Lung (tissue), 12 donors: ENCODE measurements around the gene FAM120B. TPM values are rescaled to one million over a fixed set of nuclear protein-coding genes. Genes with fewer than 3 reads are reported as not detected.

ENCODE experiments used
- ATAC-seq: fragments of 200-7000 bp; cut with Tn5 transposase; one replicate; pipeline ENCODE4 v1.9.1; 2020; ENCODE audit warnings: moderate number of reproducible peaks; ENCODE audit not compliant: insufficient read depth, low FRiP score
- DNase-seq, 3 donors: peaks; one replicate each; pipeline ENCODE4 v3.0.0-alpha.2; 2013 to 2017
- H3K27ac ChIP-seq, 2 donors: one replicate each; pipeline ENCODE4 v1.5.1; 2013; ENCODE audit warnings: mild to moderate bottlenecking in 2 of 2, moderate library complexity in 2 of 2, control low read depth in 1 of 2, inconsistent platforms in 1 of 2, low read depth in 1 of 2, low read length in 1 of 2
- H3K27me3 ChIP-seq, 3 donors: one replicate each; pipeline ENCODE4 v1.5.1; 2013; ENCODE audit warnings: low read length in 2 of 3; ENCODE audit not compliant: control insufficient read depth in 3 of 3, insufficient read depth in 3 of 3
- H3K36me3 ChIP-seq, 4 donors: one replicate each; pipeline ENCODE4 v1.5.1; 2013; ENCODE audit warnings: low read length in 4 of 4, mild to moderate bottlenecking in 1 of 4, moderate library complexity in 1 of 4; ENCODE audit not compliant: control insufficient read depth in 4 of 4, insufficient read depth in 4 of 4
- H3K4me1 ChIP-seq, 5 donors: one replicate each; pipeline ENCODE4 v1.5.1; 2013; ENCODE audit warnings: low read length in 5 of 5, mild to moderate bottlenecking in 2 of 5, moderate library complexity in 1 of 5; ENCODE audit not compliant: control insufficient read depth in 5 of 5, insufficient read depth in 5 of 5
- H3K4me3 ChIP-seq: one replicate; pipeline ENCODE4 v1.5.1; 2013; ENCODE audit warnings: mild to moderate bottlenecking, control low read depth, moderate library complexity
- H3K9ac ChIP-seq, 2 donors: one replicate each; pipeline ENCODE4 v1.5.1; 2013; ENCODE audit warnings: low read length in 2 of 2, control low read depth in 1 of 2; ENCODE audit not compliant: insufficient read depth in 1 of 2
- H3K9me3 ChIP-seq, 4 donors: one replicate each; pipeline ENCODE4 v1.5.1; 2013; ENCODE audit warnings: low read length in 3 of 4, mild to moderate bottlenecking in 1 of 4, moderate library complexity in 1 of 4; ENCODE audit not compliant: control insufficient read depth in 4 of 4, insufficient read depth in 3 of 4
- WGBS, 2 donors: extraction: QIAGEN DNeasy Blood & Tissue Kit; methylation state at CpG; one replicate each; pipeline ENCODE4 v1.1.7; 2013; 5-methylcytosine and 5-hydroxymethylcytosine counted together
- polyA plus RNA-seq, 2 donors: library from polyadenylated mRNA; stranded (reverse); fragments of 200-250 nt; gene quantifications; one replicate each; pipeline ENCODE4 v1.2.1, GENCODE V29; 2013
- total RNA-seq, 2 donors: library from RNA; depleted of rRNA in 1 of 2; stranded (reverse); fragments of >200 nt in 1 of 2; gene quantifications; one replicate each; pipeline ENCODE4 v1.2.1, GENCODE V29; 2014 to 2021
- TF ChIP-seq, protein P1 (sequence below): IDR thresholded peaks from 2 replicates; pipeline ENCODE4 v1.5.1; 2012; ENCODE audit warnings: mild to moderate bottlenecking; ENCODE audit errors: control extremely low read depth, extremely low read depth
- donor health status: control.
- donor health status: control.
- donor health status: Bipolar disorder and iron deficiency.
- donor health status: healthy.
- donor health status: DM: yes; HTN: yes; CAD: no.

FAM120B gene
- total and polyA plus RNA-seq, 4 donors, result 8.5 to 35.6 (median 20.7) TPM

DNA sequence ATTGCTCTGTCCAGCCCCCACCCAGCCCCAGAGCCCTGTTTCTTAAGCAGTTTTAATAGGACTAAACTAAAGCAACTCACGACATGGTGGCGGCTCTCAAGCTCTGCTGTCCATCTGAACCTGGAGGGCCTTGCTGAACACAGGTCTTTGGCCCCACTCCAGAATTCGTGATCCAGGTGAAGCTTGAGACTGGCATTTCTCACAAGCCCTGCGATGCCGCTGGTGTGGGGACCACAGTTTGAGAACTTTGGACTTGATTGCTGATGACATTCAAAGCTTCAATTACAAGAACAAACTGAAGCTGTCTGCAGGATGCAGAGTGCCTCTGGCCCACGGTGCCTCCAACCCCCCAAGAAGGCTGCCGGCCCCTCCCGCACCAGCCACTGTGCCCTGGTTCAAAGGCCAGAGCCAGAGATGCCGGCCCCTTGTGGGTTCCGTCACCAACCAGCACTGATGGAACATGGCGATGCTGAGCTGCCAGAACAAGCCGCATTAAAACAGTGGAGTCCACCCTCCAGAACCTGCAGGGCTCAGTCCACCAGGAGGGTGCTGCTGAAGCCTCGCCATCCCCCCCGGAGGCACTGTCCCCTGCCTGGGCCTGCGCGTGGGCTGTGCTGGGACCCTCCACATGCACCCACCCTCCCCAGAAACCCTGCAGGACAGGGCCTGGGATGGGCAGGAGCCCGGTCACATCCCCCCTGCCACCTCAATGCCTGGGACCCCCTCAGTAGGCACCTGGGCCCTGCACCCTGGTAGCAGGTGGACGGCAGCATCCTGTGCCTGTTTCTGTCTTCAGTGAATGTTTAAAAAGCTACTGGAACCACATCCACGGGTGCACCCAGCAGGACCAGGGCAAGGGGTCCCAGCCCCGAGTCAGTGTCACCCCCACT, 145.4 kb downstream of the FAM120B start:
- 89% methylated on average over 20 of the region's 20 CpGs for WGBS, 2 donors
- no peak overlapping the region for H3K27ac ChIP-seq

DNA sequence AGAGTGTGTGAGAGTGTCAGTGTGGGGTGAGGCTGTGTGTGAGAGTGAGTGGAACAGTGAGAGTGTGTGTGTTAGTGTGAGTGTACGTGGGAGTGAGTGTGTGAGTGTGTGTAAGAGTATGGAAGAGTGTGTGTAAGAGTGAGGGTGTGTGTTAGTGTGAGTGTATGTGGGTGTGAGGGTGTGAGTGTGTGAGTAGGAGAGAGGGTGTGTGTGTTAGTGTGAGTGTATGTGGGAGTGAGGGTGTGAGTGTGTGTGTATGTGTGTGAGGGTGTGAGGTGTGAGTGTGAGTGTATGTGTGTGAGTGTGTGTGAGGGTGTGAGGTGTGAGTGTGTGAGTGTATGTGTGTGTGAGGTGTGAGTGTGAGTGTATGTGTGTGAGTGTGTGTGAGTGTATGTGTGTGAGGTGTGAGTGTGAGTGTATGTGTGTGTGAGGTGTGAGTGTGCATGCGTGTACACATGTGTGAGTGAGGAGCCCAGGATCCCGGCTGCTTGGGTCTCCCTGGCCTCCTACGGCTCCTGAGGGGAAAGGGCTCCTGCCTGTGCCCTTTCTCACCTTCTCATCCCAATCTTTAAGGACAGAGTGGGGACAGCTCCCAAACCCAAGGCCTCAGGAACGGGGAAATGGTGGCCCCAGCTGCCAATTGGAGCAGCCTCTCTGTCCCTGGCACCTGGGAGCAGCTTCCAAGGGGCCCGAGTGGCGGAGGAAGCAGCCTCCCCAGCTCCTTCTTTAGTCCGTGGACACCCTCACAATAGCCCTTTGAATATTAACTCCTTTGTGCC, 146.4 kb downstream of the FAM120B start:
- ATAC-seq (no peak), DNase-seq (no peak)
- no peak overlapping the region for H3K4me3 ChIP-seq
- TF ChIP-seq, protein P1, sequence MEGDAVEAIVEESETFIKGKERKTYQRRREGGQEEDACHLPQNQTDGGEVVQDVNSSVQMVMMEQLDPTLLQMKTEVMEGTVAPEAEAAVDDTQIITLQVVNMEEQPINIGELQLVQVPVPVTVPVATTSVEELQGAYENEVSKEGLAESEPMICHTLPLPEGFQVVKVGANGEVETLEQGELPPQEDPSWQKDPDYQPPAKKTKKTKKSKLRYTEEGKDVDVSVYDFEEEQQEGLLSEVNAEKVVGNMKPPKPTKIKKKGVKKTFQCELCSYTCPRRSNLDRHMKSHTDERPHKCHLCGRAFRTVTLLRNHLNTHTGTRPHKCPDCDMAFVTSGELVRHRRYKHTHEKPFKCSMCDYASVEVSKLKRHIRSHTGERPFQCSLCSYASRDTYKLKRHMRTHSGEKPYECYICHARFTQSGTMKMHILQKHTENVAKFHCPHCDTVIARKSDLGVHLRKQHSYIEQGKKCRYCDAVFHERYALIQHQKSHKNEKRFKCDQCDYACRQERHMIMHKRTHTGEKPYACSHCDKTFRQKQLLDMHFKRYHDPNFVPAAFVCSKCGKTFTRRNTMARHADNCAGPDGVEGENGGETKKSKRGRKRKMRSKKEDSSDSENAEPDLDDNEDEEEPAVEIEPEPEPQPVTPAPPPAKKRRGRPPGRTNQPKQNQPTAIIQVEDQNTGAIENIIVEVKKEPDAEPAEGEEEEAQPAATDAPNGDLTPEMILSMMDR, result no peak
- H3K27me3 ChIP-seq, result no peaks in the 10 kb centered on the region
- H3K4me1 ChIP-seq, result peaks cover 0 to 12% (median 0%) of the 10 kb centered on the region in 5 donors
- no peaks in the 10 kb centered on the region for H3K36me3 ChIP-seq
- WGBS, 2 donors, result 79% methylated on average over 8 of the region's 8 CpGs
- no peak overlapping the region for H3K9ac ChIP-seq
- peaks cover 0 to 3% (median 0%) of the 10 kb centered on the region in 4 donors for H3K9me3 ChIP-seq
- no peak overlapping the region for H3K27ac ChIP-seq

More for the DNA sequence above, 145.4 kb downstream of the FAM120B start:
- Histone ChIP-seq H3K4me3 (no peak overlapping the region), H3K9ac (no peak overlapping the region), H3K27me3 (no peaks in the 10 kb centered on the region), H3K36me3 (no peaks in the 10 kb centered on the region), H3K4me1 (peaks cover 0 to 9% (median 0%) of the 10 kb centered on the region in 5 donors), H3K9me3 (peaks cover 0 to 3% (median 0%) of the 10 kb centered on the region in 4 donors)
- no peak for ATAC-seq
- TF ChIP-seq, protein P1, result no peak
- no peak for DNase-seq

DNA sequence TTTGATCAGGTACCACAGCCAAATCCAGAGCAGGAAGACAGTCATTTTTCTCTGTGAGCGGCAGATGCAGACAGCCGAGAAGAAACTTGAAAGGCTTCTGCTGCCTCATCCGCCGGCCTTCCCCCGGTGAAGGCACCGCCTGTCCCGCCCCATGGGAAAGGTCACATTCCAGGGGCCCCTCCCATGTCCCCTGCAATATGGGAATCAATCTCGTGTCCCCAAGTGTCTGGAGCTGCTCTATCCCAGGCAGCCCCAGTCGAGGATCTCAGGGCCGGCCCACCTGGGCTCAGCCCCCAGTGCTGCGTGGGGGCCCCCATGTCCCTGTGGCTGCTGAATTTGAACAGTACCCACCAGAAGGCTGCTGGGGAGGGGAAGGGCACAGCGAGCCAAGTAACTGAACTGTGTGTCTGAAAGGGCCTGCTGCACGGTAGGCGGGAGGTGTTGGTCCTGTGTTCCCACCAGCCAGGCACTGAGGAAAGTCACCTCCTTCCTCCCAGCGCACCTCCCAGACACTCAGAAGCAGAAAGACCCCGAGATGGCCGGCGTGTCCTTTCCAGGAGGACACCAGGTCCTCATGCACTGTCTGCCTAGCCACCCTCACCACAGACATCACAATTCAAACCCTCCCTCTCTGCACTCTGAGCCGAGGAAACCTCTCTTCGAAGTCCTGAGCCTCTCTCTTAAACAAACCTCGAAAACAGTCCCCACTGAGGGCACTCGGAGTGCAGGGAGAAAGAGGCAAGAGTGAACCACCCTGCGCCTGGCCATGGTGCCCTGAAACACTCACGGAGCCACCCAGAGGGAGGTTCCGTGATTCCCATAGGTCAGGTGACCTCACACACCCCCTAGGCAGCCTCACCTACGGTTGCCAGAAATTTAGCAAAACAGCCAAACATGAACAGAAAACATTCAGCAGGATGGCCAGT, 147.3 kb downstream of the FAM120B start:
- ATAC-seq (no peak), DNase-seq (no peak)
- H3K9ac ChIP-seq, result no peak overlapping the region
- no peaks in the 10 kb centered on the region for H3K27me3 ChIP-seq
- H3K4me1 ChIP-seq, result peaks cover 0 to 12% (median 0%) of the 10 kb centered on the region in 5 donors
- H3K36me3 ChIP-seq, result no peaks in the 10 kb centered on the region
- no peak overlapping the region for H3K4me3 ChIP-seq
- peaks cover 0 to 3% (median 0%) of the 10 kb centered on the region in 4 donors for H3K9me3 ChIP-seq
- H3K27ac ChIP-seq, result no peak overlapping the region
- 84% methylated on average over 26 of the region's 26 CpGs for WGBS, 2 donors
- TF ChIP-seq, protein P1, result no peak
